Chondrocyte (in vitro differentiated cells): Measurements from ENCODE around the gene PODXL. TPM values are rescaled to one million over a fixed set of nuclear protein-coding genes. Genes with fewer than 3 reads are reported as not detected.

Experiments used
- DNase-seq: peaks from one replicate; pipeline ENCODE4 v3.0.0; 2021; ENCODE audit warnings: mixed read lengths, low spot score
- H3K27ac Mint-ChIP-seq: one replicate; pipeline ENCODE4 v1.8.0; 2021; ENCODE audit warnings: mild to moderate bottlenecking, moderate library complexity, mixed read lengths; ENCODE audit not compliant: unreplicated experiment
- H3K27me3 Mint-ChIP-seq: 2 replicates; pipeline ENCODE4 v1.8.0; 2021; ENCODE audit warnings: low read depth, mixed read lengths
- H3K36me3 Mint-ChIP-seq: 2 replicates; pipeline ENCODE4 v1.8.0; 2021; ENCODE audit warnings: low read depth, mixed read lengths
- H3K4me1 Mint-ChIP-seq: 2 replicates; pipeline ENCODE4 v1.8.0; 2021; ENCODE audit warnings: low read depth, mild to moderate bottlenecking, mixed read lengths
- H3K4me3 Mint-ChIP-seq: one replicate; pipeline ENCODE4 v1.8.0; 2021; ENCODE audit warnings: mild to moderate bottlenecking, moderate library complexity, mixed read lengths; ENCODE audit not compliant: unreplicated experiment
- H3K9me3 Mint-ChIP-seq: 2 replicates; pipeline ENCODE4 v1.8.0; 2021; ENCODE audit warnings: low read depth, mixed read lengths
- CTCF ChIP-seq: fragments of 200-600 bp; sonication (generic); IDR thresholded peaks from 2 replicates; pipeline ENCODE4 v1.5.0; 2021; ENCODE audit warnings: antibody characterized with exemption, mild to moderate bottlenecking, moderate library complexity
- total RNA-seq: library from RNA; stranded (reverse); gene quantifications from 3 replicates; pipeline ENCODE4 v1.2.1, GENCODE V29; 2021

PODXL gene
- total RNA-seq, 1 donor from 2014 or later = 14.0 TPM

GRCh38 chr7:131556909-131557651 lies 652 bp upstream of the PODXL start:
- peaks cover 24% of the 10 kb centered on the region for H3K4me1 Mint-ChIP-seq
- H3K9me3 Mint-ChIP-seq = no peaks in the 10 kb centered on the region
- no peak overlapping the region for H3K27ac Mint-ChIP-seq
- H3K36me3 Mint-ChIP-seq = peaks cover 3% of the 10 kb centered on the region
- DNase-seq = no peak
- peaks cover 10% of the 10 kb centered on the region for H3K27me3 Mint-ChIP-seq
- no peak for TF ChIP-seq CTCF
- H3K4me3 Mint-ChIP-seq = peak overlapping the region; percentile 63

GRCh38 chr7:131555552-131556052 lies 826 bp downstream of the PODXL start:
- peak overlapping the region; percentile 70 for H3K4me3 Mint-ChIP-seq
- peaks cover 24% of the 10 kb centered on the region for H3K4me1 Mint-ChIP-seq
- no peak for TF ChIP-seq CTCF
- peaks cover 6% of the 10 kb centered on the region for H3K27me3 Mint-ChIP-seq
- no peaks in the 10 kb centered on the region for H3K36me3 Mint-ChIP-seq
- no peak overlapping the region for H3K27ac Mint-ChIP-seq
- no peaks in the 10 kb centered on the region for H3K9me3 Mint-ChIP-seq
- no peak for DNase-seq

- Mint-ChIP-seq H3K9me3 (no peaks in the 10 kb centered on the region), H3K27me3 (peaks cover 2% of the 10 kb centered on the region), H3K27ac (peak overlapping the region; percentile 49), H3K36me3 (no peaks in the 10 kb centered on the region), H3K4me1 (peaks cover 24% of the 10 kb centered on the region), H3K4me3 (peak overlapping the region; percentile 70)
- no peak for TF ChIP-seq CTCF
- peak; percentile 64 for DNase-seq
Measured at GRCh38 chr7:131554880-131555516, 1.4 kb downstream of the PODXL start.

GRCh38 chr7:131553931-131554330 lies 2.5 kb downstream of the PODXL start:
- no peaks in the 10 kb centered on the region for H3K9me3 Mint-ChIP-seq
- no peak for DNase-seq
- peak overlapping the region; percentile 5 for H3K4me3 Mint-ChIP-seq
- no peaks in the 10 kb centered on the region for H3K36me3 Mint-ChIP-seq
- peaks cover 24% of the 10 kb centered on the region for H3K4me1 Mint-ChIP-seq
- TF ChIP-seq CTCF = no peak
- no peaks in the 10 kb centered on the region for H3K27me3 Mint-ChIP-seq
- no peak overlapping the region for H3K27ac Mint-ChIP-seq

DNA sequence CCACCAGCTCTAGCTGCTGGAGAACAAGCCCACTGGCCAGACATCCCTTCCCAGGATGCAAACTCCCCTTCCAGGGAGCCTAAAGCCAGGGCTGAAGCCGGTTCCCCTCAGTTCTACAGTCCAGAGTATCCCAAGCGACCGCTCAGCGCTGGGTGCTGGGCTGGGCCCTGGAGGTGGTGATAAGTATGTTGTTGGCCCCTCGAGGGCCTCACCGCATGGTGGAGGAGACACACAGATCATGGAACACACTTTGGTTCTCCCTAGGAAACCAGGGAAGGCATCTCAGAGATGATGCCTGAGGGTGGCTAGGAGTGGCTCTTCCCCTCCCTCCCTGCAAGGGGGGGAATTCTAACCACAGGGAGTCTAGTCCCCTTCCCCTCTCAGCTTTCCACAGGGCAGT lies 4.4 kb downstream of the PODXL start:
- Mint-ChIP-seq H3K4me3 (no peak overlapping the region), H3K9me3 (no peaks in the 10 kb centered on the region), H3K36me3 (peaks cover 1% of the 10 kb centered on the region), H3K4me1 (peaks cover 12% of the 10 kb centered on the region), H3K27me3 (no peaks in the 10 kb centered on the region), H3K27ac (no peak overlapping the region)
- no peak for TF ChIP-seq CTCF
- no peak for DNase-seq
